ENCODE measurements around the gene PIGL. TPM values are rescaled to one million over a fixed set of nuclear protein-coding genes. Genes with fewer than 3 reads are reported as not detected.

Gene PIGL
- total and polyA plus RNA-seq, 4 experiments from 2014 or later, result 8.1 to 71.1 (median 44.0) TPM

DNA sequence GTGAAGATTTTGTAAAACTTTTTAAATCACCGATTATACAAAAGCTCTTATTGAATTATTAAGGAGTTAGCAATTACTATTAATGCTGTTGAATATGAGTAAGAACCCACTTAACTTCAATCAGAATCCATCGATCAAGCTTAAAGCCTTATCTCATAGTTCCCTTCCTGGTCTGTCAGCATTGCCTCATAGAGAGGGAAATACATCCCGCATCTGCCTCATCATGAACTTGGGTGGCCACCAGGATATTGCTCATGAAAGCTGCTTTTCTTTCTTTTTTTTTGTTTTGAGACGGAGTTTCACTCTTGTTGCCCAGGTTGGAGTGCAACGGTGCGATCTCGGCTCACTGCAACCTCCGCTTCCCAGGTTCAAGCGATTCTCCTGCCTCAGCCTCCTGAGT lies 66.7 kb downstream of the PIGL start:
- intact Hi-C loops (cut with micrococcal nuclease), result no loop called here
- no peak overlapping the region for H3K27ac Mint-ChIP-seq
- no peak overlapping the region for H3K4me3 ChIP-seq (ENCODE audit: low read length in 2 of 2)
- peaks cover 43% of the 10 kb centered on the region for H3K4me1 ChIP-seq (ENCODE audit: insufficient read depth, low read length)
- no peak for DNase-seq
- H3K9me3 Mint-ChIP-seq, result no peaks in the 10 kb centered on the region
- peaks cover 8 to 17% of the 10 kb centered on the region in 2 donors for H3K36me3 Mint-ChIP-seq
- H3K36me3 ChIP-seq (ENCODE audit: insufficient read depth, low read length), result no peaks in the 10 kb centered on the region
- H3K27me3 Mint-ChIP-seq, result no peaks in the 10 kb centered on the region
- no peaks in the 10 kb centered on the region for H3K27me3 ChIP-seq (ENCODE audit: insufficient read depth, low read length)
- H3K4me1 Mint-ChIP-seq, result peaks cover 42 to 52% (median 44%) of the 10 kb centered on the region in 4 donors
- no peak overlapping the region for H3K27ac ChIP-seq (ENCODE audit: low read depth, low read length)
- ChIA-PET POLR2A (ENCODE audit: partially characterized antibody) (interaction anchor here (1.2 kb wide), 1 partner anchor 21 kb away, joined by 3 read pairs; no protein-coding TSS in a partner anchor), CTCF (ENCODE audit: partially characterized antibody) (interaction anchor here (1.0 to 1.4 kb wide), 3 partner anchors 8 to 15 kb away, joined by 3 to 5 read pairs (median 4); no protein-coding TSS in a partner anchor)
- H3K9me3 ChIP-seq (ENCODE audit: control insufficient read depth in 1 of 2, low read length in 2 of 2), result no peaks in the 10 kb centered on the region
- H3K4me3 Mint-ChIP-seq, result no peak overlapping the region

DNA sequence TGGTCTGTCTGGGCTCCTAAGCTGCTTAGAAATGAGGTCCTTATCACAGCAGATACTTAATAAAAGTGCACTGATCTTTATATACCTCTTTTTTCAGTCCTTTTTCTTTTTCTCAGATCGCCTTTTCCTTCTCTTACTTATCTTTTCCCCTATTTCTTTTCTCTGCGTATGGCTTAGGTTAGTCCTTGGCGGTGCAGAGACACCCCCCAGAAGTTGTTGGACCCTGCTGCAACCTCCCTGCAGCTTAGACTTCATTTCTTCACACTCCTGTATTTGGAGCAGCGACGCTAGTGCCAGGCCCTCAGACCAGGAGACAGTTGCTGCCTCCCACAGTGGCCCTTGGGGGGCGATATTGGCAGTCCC lies 68.6 kb downstream of the PIGL start:
- Mint-ChIP-seq H3K27ac (peak overlapping the region; percentile 97 to 99 (median 99)), H3K36me3 (peaks cover 7% of the 10 kb centered on the region in 2 donors), H3K9me3 (no peaks in the 10 kb centered on the region), H3K4me1 (peaks cover 48 to 63% (median 51%) of the 10 kb centered on the region in 4 donors), H3K4me3 (peak overlapping the region; percentile 70 to 88 (median 81)), H3K27me3 (no peaks in the 10 kb centered on the region)
- no peak for DNase-seq
- Histone ChIP-seq H3K36me3 (ENCODE audit: insufficient read depth, low read length) (no peaks in the 10 kb centered on the region), H3K27ac (ENCODE audit: low read depth, low read length) (peak overlapping the region; percentile 71), H3K4me1 (ENCODE audit: insufficient read depth, low read length) (peaks cover 53% of the 10 kb centered on the region), H3K4me3 (ENCODE audit: low read length in 2 of 2) (peak overlapping the region in 1 of 2 donors; percentile 19), H3K27me3 (ENCODE audit: insufficient read depth, low read length) (no peaks in the 10 kb centered on the region), H3K9me3 (ENCODE audit: control insufficient read depth in 1 of 2, low read length in 2 of 2) (no peaks in the 10 kb centered on the region)
- intact Hi-C loops (cut with micrococcal nuclease), result loop anchor here (2.0 to 5.0 kb wide), 2 partner anchors 67 to 71 kb away; partner anchors contain the start of genes CENPV and NCOR1
- POLR2A ChIA-PET (ENCODE audit: partially characterized antibody), result interaction anchor here (0.6 to 4.3 kb wide), 18 partner anchors 10 to 302 kb away, joined by 3 to 53 read pairs (median 6); partner anchors contain the start of genes CENPV, NCOR1, PIGL and TTC19
- CTCF ChIA-PET (ENCODE audit: partially characterized antibody), result interaction anchor here (1.1 to 2.7 kb wide), 9 partner anchors 9 to 236 kb away, joined by 3 to 15 read pairs (median 5); partner anchors contain the start of gene CENPV

GRCh38 chr17:16286009-16286946 lies 69.3 kb downstream of the PIGL start:
- Mint-ChIP-seq H3K36me3 (peaks cover 6 to 7% of the 10 kb centered on the region in 2 donors), H3K27me3 (no peaks in the 10 kb centered on the region), H3K4me3 (peak overlapping the region; percentile 70 to 88 (median 81)), H3K27ac (peak overlapping the region; percentile 97 to 99 (median 99)), H3K4me1 (peaks cover 48 to 66% (median 51%) of the 10 kb centered on the region in 4 donors), H3K9me3 (no peaks in the 10 kb centered on the region)
- Histone ChIP-seq H3K9me3 (ENCODE audit: control insufficient read depth in 1 of 2, low read length in 2 of 2) (no peaks in the 10 kb centered on the region), H3K4me3 (ENCODE audit: low read length in 2 of 2) (peak overlapping the region in 1 of 2 donors; percentile 19), H3K4me1 (ENCODE audit: insufficient read depth, low read length) (peaks cover 53% of the 10 kb centered on the region), H3K27me3 (ENCODE audit: insufficient read depth, low read length) (no peaks in the 10 kb centered on the region), H3K36me3 (ENCODE audit: insufficient read depth, low read length) (no peaks in the 10 kb centered on the region), H3K27ac (ENCODE audit: low read depth, low read length) (peak overlapping the region; percentile 71)
- DNase-seq, result peak; percentile 77 to 88 (median 80)
- ChIA-PET CTCF (ENCODE audit: partially characterized antibody) (interaction anchor here (1.1 to 4.5 kb wide), 10 partner anchors 9 to 235 kb away, joined by 3 to 19 read pairs (median 6); partner anchors contain the start of genes CENPV, NCOR1 and PIGL), POLR2A (ENCODE audit: partially characterized antibody) (interaction anchor here (0.6 to 4.3 kb wide), 21 partner anchors 9 to 301 kb away, joined by 3 to 53 read pairs (median 5); partner anchors contain the start of genes CENPV, NCOR1, PIGL and TRPV2)
- intact Hi-C loops (cut with micrococcal nuclease), result loop anchor here (2.0 to 5.0 kb wide), 2 partner anchors 66 to 71 kb away; partner anchors contain the start of genes CENPV and NCOR1

DNA sequence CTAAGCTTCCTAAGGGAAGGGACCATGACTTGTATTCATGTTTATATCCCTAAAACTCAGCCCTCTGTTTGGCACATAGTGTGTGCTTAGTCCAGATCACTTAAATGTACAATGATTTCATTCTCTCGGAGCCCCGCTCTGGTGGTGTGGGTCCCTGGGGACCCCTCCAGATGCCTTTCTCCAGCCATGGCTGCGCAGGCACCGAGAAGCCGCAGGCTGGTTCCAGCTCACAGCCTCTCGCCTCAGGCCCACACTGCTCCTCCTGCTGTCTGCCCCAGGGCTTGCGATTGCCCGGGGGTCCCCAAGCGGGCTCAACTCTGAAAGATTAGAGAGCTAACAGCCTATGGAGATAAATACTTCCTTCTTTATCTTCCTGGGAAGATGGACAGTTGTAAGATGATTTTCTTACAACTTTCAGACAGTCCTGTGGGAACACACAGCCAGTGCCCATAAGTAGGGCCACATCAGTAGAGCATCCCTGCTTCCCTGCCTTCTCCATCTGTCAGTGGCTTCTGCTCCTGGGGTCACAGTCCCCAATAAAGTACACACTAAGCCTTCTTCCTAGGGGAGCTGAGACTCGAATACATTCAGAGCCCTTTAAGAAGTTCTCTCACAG lies 70.0 kb downstream of the PIGL start:
- CTCF ChIA-PET (ENCODE audit: partially characterized antibody), result interaction anchor here (1.5 to 4.5 kb wide), 6 partner anchors 14 to 77 kb away, joined by 4 to 19 read pairs (median 7); partner anchors contain the start of genes CENPV, NCOR1 and PIGL
- Histone ChIP-seq H3K9me3 (ENCODE audit: control insufficient read depth in 1 of 2, low read length in 2 of 2) (no peaks in the 10 kb centered on the region), H3K36me3 (ENCODE audit: insufficient read depth, low read length) (no peaks in the 10 kb centered on the region), H3K27me3 (ENCODE audit: insufficient read depth, low read length) (no peaks in the 10 kb centered on the region), H3K27ac (ENCODE audit: low read depth, low read length) (peak overlapping the region; percentile 71), H3K4me1 (ENCODE audit: insufficient read depth, low read length) (peaks cover 53% of the 10 kb centered on the region), H3K4me3 (ENCODE audit: low read length in 2 of 2) (no peak overlapping the region)
- no peaks in the 10 kb centered on the region for H3K27me3 Mint-ChIP-seq
- no peak for DNase-seq
- no peaks in the 10 kb centered on the region for H3K9me3 Mint-ChIP-seq
- peak overlapping the region in 7 of 8 donors; percentile 70 to 88 (median 81) for H3K4me3 Mint-ChIP-seq
- peaks cover 44 to 62% (median 50%) of the 10 kb centered on the region in 4 donors for H3K4me1 Mint-ChIP-seq
- POLR2A ChIA-PET (ENCODE audit: partially characterized antibody), result interaction anchor here (0.9 to 4.3 kb wide), 10 partner anchors 8 to 288 kb away, joined by 3 to 53 read pairs (median 8); partner anchors contain the start of genes CENPV, NCOR1, PIGL and TRPV2
- peak overlapping the region; percentile 97 to 99 (median 99) for H3K27ac Mint-ChIP-seq
- intact Hi-C loops (cut with micrococcal nuclease), result loop anchor here (2.0 to 5.0 kb wide), 2 partner anchors 65 to 72 kb away; partner anchors contain the start of genes CENPV and NCOR1
- peaks cover 4 to 7% of the 10 kb centered on the region in 2 donors for H3K36me3 Mint-ChIP-seq

GRCh38 chr17:16287563-16288027 lies 70.6 kb downstream of the PIGL start:
- Histone ChIP-seq H3K4me1 (ENCODE audit: insufficient read depth, low read length) (peaks cover 53% of the 10 kb centered on the region), H3K36me3 (ENCODE audit: insufficient read depth, low read length) (no peaks in the 10 kb centered on the region), H3K4me3 (ENCODE audit: low read length in 2 of 2) (peak overlapping the region in 1 of 2 donors; percentile 11), H3K9me3 (ENCODE audit: control insufficient read depth in 1 of 2, low read length in 2 of 2) (no peaks in the 10 kb centered on the region), H3K27me3 (ENCODE audit: insufficient read depth, low read length) (no peaks in the 10 kb centered on the region), H3K27ac (ENCODE audit: low read depth, low read length) (peak overlapping the region; percentile 71)
- DNase-seq, result peak; percentile 18 to 52 (median 25)
- Mint-ChIP-seq H3K4me1 (peaks cover 43 to 62% (median 51%) of the 10 kb centered on the region in 4 donors), H3K36me3 (peaks cover 4 to 11% of the 10 kb centered on the region in 2 donors), H3K27me3 (no peaks in the 10 kb centered on the region), H3K4me3 (peak overlapping the region; percentile 5 to 83 (median 78)), H3K9me3 (no peaks in the 10 kb centered on the region), H3K27ac (peak overlapping the region; percentile 96 to 99 (median 99))
- intact Hi-C loops (cut with micrococcal nuclease), result loop anchor here (2.0 to 5.0 kb wide), 2 partner anchors 65 to 73 kb away; partner anchors contain the start of genes CENPV and NCOR1
- ChIA-PET POLR2A (ENCODE audit: partially characterized antibody) (interaction anchor here (1.1 to 4.3 kb wide), 4 partner anchors 8 to 128 kb away, joined by 3 to 53 read pairs (median 22); partner anchors contain the start of genes NCOR1, PIGL and TRPV2), CTCF (ENCODE audit: partially characterized antibody) (interaction anchor here (2.6 to 4.5 kb wide), 3 partner anchors 17 to 70 kb away, joined by 7 to 19 read pairs (median 15); partner anchors contain the start of genes CENPV, NCOR1 and PIGL)

DNA sequence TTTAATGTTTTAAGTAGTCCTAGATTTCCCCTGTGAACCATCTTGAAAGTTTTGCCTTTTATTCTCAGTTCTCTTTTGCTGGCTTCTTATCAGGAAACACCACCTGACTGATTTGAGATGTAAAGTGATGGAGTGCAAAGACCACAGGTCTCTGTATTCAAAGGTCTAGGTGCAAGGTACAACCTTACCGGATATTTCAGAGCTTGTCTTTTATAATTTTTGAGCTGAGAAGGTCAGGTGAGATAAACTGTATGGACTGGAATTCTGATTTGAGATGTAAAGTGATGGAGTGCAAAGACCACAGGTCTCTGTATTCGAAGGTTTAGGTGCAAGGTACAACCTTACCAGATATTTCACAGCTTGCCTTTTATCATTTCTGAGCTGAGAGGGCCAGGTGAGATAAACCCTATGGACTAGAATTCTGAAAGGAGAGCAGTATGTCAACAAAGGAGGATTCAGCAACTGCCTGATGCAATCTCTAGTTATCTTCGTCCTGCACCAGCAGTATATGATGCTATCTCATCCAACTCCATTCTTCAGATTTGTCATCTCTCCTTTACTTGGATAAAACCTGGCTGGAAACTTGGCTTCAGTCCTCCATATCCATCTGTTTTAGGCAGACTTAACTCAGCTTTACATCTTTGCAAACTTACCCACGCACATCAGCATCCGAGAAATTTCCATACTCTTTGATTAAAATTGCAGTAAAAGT lies 72.0 kb downstream of the PIGL start:
- Histone ChIP-seq H3K36me3 (ENCODE audit: insufficient read depth, low read length) (no peaks in the 10 kb centered on the region), H3K4me3 (ENCODE audit: low read length in 2 of 2) (no peak overlapping the region), H3K27ac (ENCODE audit: low read depth, low read length) (no peak overlapping the region), H3K4me1 (ENCODE audit: insufficient read depth, low read length) (peaks cover 53% of the 10 kb centered on the region), H3K9me3 (ENCODE audit: control insufficient read depth in 1 of 2, low read length in 2 of 2) (no peaks in the 10 kb centered on the region), H3K27me3 (ENCODE audit: insufficient read depth, low read length) (no peaks in the 10 kb centered on the region)
- ChIA-PET POLR2A (ENCODE audit: partially characterized antibody) (interaction anchor here (1.0 to 4.3 kb wide), 3 partner anchors 21 to 91 kb away, joined by 3 to 53 read pairs (median 3); partner anchors contain the start of genes NCOR1 and PIGL), CTCF (ENCODE audit: partially characterized antibody) (interaction anchor here (0.5 to 4.5 kb wide), 5 partner anchors 13 to 75 kb away, joined by 3 to 19 read pairs (median 4); partner anchors contain the start of genes NCOR1 and PIGL)
- intact Hi-C loops (cut with micrococcal nuclease), result loop anchor here (5.0 kb wide), 1 partner anchor 63 kb away; the partner anchor contains the start of gene CENPV
- no peak for DNase-seq
- Mint-ChIP-seq H3K27me3 (no peaks in the 10 kb centered on the region), H3K9me3 (no peaks in the 10 kb centered on the region), H3K36me3 (peaks cover 4 to 13% of the 10 kb centered on the region in 2 donors), H3K4me3 (peak overlapping the region in 5 of 8 donors; percentile 3 to 64 (median 25)), H3K4me1 (peaks cover 43 to 62% (median 51%) of the 10 kb centered on the region in 4 donors), H3K27ac (peak overlapping the region; percentile 76 to 99 (median 90))

Data from CD4-positive, alpha-beta memory T cell (primary cell).